Keratinocyte (primary cell): ENCODE data around the gene HEG1.

Experiments used
- CTCF ChIP-seq, 3 experiments: IDR thresholded peaks in 1 of 3; conservative IDR thresholded peaks in 1 of 3; optimal IDR thresholded peaks in 1 of 3; 2 replicates in 2 of 3; 3 replicates in 1 of 3; pipeline versions ENCODE3 to v1.5.1; 2011; ENCODE audit warnings: low read length in 3 of 3, mild to moderate bottlenecking in 3 of 3, moderate library complexity in 2 of 3, control low read depth in 1 of 3, inconsistent platforms in 1 of 3; ENCODE audit not compliant: insufficient read depth in 2 of 3; ENCODE audit errors: extremely low read depth in 1 of 3
- EZH2 ChIP-seq: IDR thresholded peaks from one replicate; pipeline ENCODE4 v1.6.1; 2012; ENCODE audit warnings: inconsistent platforms, mild to moderate bottlenecking, low read length, moderate library complexity

- TF ChIP-seq EZH2, result no peak
- no peak for TF ChIP-seq CTCF (optimal IDR thresholded peaks at IDR 0.05 in 1 of 3, IDR thresholded peaks at IDR 0.05 in 1 of 3, conservative IDR thresholded peaks at IDR 0.05 in 1 of 3; ENCODE audit: extremely low read depth in 1 of 3, insufficient read depth in 2 of 3, low read length in 3 of 3)
Observed at GRCh38 chr3:125059488-125060245, 3.9 kb upstream of the HEG1 start.
